ENCODE measurements around the gene TMPRSS7. TPM values are rescaled to one million over a fixed set of nuclear protein-coding genes. Genes with fewer than 3 reads are reported as not detected.

Gene TMPRSS7
- polyA plus RNA-seq, 1 experiment: not detected

DNA sequence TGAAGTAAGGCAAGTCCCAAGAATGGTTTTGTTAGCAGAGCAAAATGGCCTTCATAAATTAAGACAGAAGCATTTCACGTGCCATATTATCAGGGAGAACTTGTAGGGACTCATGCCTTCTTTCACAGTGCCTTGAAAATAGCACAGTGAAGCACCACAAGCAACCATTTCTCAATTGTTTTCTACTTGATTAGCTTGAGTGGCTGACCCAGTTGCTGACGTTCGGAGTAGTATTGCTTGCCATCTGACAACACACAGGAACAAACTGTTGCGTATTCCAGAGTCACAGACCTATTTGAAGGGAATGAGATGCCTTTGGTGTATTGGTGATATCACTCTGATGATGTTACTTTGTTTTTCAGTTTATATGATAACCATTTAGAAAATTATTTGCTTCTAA is 48.7 kb downstream of the TMPRSS7 start:
- CTCF ChIA-PET: no interaction called here
- Histone ChIP-seq H3K27me3 (ENCODE audit: control insufficient read depth, insufficient read depth, low read length) (no peaks in the 10 kb centered on the region), H3K27ac (ENCODE audit: low read depth, low read length) (no peak overlapping the region), H3K9me3 (ENCODE audit: control insufficient read depth, insufficient read depth, low read length) (peaks cover 2% of the 10 kb centered on the region; the same call in 1 of the 2 replicates), H3K4me3 (ENCODE audit: low read depth, low read length) (no peak overlapping the region)
- POLR2A ChIA-PET: no interaction called here
- DNase-seq (ENCODE audit: low read depth, low spot score): no peak
- TF ChIP-seq, protein P1, sequence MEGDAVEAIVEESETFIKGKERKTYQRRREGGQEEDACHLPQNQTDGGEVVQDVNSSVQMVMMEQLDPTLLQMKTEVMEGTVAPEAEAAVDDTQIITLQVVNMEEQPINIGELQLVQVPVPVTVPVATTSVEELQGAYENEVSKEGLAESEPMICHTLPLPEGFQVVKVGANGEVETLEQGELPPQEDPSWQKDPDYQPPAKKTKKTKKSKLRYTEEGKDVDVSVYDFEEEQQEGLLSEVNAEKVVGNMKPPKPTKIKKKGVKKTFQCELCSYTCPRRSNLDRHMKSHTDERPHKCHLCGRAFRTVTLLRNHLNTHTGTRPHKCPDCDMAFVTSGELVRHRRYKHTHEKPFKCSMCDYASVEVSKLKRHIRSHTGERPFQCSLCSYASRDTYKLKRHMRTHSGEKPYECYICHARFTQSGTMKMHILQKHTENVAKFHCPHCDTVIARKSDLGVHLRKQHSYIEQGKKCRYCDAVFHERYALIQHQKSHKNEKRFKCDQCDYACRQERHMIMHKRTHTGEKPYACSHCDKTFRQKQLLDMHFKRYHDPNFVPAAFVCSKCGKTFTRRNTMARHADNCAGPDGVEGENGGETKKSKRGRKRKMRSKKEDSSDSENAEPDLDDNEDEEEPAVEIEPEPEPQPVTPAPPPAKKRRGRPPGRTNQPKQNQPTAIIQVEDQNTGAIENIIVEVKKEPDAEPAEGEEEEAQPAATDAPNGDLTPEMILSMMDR (IDR thresholded peaks at IDR 0.05; ENCODE audit: low read depth, low read length): no peak

DNA sequence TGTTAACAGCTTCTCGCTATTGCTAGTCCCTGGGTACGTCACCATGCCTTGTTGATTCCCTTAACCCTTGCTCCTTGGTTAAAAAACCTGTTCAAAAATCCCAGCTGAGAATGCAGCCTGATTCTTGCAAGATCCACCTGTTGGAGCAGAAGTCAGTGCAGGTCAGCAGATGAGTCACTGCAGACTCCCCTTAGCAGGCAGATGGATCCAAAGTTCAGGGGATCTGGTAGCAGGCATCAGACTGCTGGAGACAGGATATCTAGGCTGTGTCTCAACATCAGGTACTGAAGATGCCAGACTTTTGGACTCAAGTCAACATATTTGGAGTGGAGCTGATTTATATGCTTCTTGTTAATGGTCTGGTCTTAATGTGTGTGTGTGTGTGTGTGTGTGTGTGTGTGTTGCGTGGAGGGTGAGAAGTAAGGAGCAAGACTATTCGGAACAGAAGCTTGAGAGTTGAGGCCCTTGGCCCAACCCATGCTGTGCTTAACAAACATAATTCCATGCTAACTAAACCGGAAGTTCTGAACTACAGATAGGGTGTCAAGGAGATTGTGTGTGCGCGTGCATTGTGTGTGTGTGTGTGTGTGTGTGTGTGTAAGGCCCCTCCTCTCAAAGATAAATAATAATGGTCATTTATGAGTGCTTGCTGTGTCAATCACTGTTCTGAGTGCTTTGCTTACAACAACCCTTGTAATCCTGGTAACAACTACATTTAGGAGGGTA is 50.6 kb downstream of the TMPRSS7 start:
- Histone ChIP-seq H3K4me3 (ENCODE audit: low read depth, low read length) (no peak overlapping the region), H3K27ac (ENCODE audit: low read depth, low read length) (no peak overlapping the region), H3K9me3 (ENCODE audit: control insufficient read depth, insufficient read depth, low read length) (peaks cover 2% of the 10 kb centered on the region; the same call in 1 of the 2 replicates), H3K27me3 (ENCODE audit: control insufficient read depth, insufficient read depth, low read length) (no peaks in the 10 kb centered on the region)
- DNase-seq (ENCODE audit: low read depth, low spot score): no peak
- CTCF ChIA-PET: no interaction called here
- POLR2A ChIA-PET: interaction anchor here (0.6 kb wide), 1 partner anchor 22 kb away, joined by 3 read pairs; no protein-coding TSS in a partner anchor
- TF ChIP-seq, protein P1 (IDR thresholded peaks at IDR 0.05; ENCODE audit: low read depth, low read length): no peak

DNA sequence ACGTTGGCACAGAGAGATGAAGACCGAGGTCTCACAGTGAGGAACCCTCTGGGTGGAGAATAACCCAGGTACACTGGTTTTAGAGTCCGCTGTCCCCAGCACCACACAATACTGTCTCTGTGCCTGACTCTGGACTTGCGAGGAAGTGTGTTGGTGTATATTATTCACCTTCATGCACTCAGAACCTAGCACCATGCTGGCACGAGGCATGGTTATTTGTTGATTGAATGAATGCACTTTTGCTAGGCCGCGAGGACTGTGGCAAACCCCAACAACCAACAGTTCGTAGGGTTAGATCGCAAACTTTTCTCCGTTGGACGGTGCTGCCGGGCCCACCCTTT is 51.2 kb downstream of the TMPRSS7 start:
- no peak for DNase-seq (ENCODE audit: low read depth, low spot score)
- peaks cover 2% of the 10 kb centered on the region; the same call in 1 of the 2 replicates for H3K9me3 ChIP-seq (ENCODE audit: control insufficient read depth, insufficient read depth, low read length)
- H3K27me3 ChIP-seq (ENCODE audit: control insufficient read depth, insufficient read depth, low read length): no peaks in the 10 kb centered on the region
- TF ChIP-seq, protein P1 (IDR thresholded peaks at IDR 0.05; ENCODE audit: low read depth, low read length): no peak
- no peak overlapping the region for H3K27ac ChIP-seq (ENCODE audit: low read depth, low read length)
- peak overlapping the region; percentile 77 for H3K4me3 ChIP-seq (ENCODE audit: low read depth, low read length)
- ChIA-PET POLR2A (interaction anchor here (0.6 kb wide), 1 partner anchor 23 kb away, joined by 3 read pairs; no protein-coding TSS in a partner anchor), CTCF (no interaction called here)

DNA sequence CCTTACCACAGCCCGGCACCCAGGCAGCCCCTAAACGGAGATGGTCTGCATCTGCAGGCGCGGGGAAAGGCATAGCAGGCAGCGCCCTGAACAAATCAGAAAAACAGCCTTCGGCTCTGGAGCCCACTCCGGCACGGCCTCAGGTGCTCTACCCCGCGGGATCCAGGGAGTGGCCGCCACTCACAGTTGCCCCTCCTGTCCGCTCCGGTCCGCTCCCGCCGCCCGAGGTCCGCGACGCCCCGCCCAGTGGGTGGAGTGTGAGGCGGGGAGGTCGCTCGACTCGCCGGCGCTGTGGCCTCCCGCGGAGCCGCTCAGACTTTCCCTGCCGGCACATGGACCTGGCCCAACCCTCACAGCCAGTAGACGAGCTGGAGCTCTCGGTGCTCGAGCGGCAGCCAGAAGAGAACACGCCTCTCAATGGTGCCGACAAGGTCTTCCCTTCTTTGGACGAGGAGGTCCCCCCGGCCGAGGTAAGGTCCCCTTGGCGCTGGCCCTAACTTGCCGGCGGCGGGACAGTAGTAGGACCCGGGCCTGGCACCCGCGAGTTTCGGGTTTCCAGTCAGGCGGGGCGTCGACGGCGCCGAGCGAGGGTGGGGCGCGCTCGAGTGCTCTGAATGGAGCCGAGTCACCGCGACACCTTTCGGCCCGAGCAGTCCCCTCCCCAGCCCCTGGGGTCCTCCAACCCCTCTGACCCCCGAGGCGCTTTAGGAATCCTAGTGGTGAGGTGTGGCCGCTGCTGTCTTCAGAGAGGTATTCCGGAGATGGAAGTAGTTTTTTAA is 51.7 kb downstream of the TMPRSS7 start, which contains the start of gene C3orf52:
TSS of gene C3orf52 (plus strand) at position 314 of the 779 bp plus-strand sequence. CDS start at position 333, 19 bp downstream.
- POLR2A ChIA-PET: no interaction called here
- peak; percentile 29 for DNase-seq (ENCODE audit: low read depth, low spot score)
- H3K4me3 ChIP-seq (ENCODE audit: low read depth, low read length): peak within 1 kb of the TSS; percentile 77
- H3K27ac ChIP-seq (ENCODE audit: low read depth, low read length): no peak within 1 kb of the TSS
- CTCF ChIA-PET: interaction anchor here (0.6 to 0.8 kb wide), 2 partner anchors 26 to 235 kb away, joined by 3 to 4 read pairs; no protein-coding TSS in a partner anchor
- TF ChIP-seq, protein P1 (IDR thresholded peaks at IDR 0.05; ENCODE audit: low read depth, low read length): peak; percentile 24; the same call in 1 of the 2 replicates
- peaks cover 2% of the 10 kb centered on the region; the same call in 1 of the 2 replicates for H3K9me3 ChIP-seq (ENCODE audit: control insufficient read depth, insufficient read depth, low read length)
- H3K27me3 ChIP-seq (ENCODE audit: control insufficient read depth, insufficient read depth, low read length): no peaks in the 10 kb centered on the region

All from AG04450 (cell line).